HG02642 (cell line): ENCODE data around the gene SCAMP1.

Source experiments
- ATAC-seq: cut with Tn5 transposase; IDR thresholded peaks from one replicate; pipeline ENCODE4 v1.9.1; 2021; ENCODE audit warnings: mild to moderate bottlenecking; ENCODE audit not compliant: unreplicated experiment, poor library complexity

Gene SCAMP1

GRCh38 chr5:78509884-78510769 is 149.7 kb downstream of the SCAMP1 start:
- ATAC-seq: peak; percentile 81

GRCh38 chr5:78511121-78511906 is 150.9 kb downstream of the SCAMP1 start:
- no peak for ATAC-seq

GRCh38 chr5:78512435-78512834 is 152.0 kb downstream of the SCAMP1 start:
- ATAC-seq: no peak

GRCh38 chr5:78513441-78513840 is 153.0 kb downstream of the SCAMP1 start:
- ATAC-seq: no peak

- ATAC-seq: no peak
These were observed 154.3 kb downstream of the SCAMP1 start for GRCh38 chr5:78514427-78515330.

- ATAC-seq: no peak
These were observed 155.3 kb downstream of the SCAMP1 start for GRCh38 chr5:78515670-78516069.

GRCh38 chr5:78518365-78519197 is 158.2 kb downstream of the SCAMP1 start:
- ATAC-seq: no peak

- ATAC-seq: no peak
These were observed 159.0 kb downstream of the SCAMP1 start for GRCh38 chr5:78519198-78519941.

- no peak for ATAC-seq
These were observed 161.0 kb downstream of the SCAMP1 start for GRCh38 chr5:78521455-78521854.

GRCh38 chr5:78522476-78523260 is 162.3 kb downstream of the SCAMP1 start:
- ATAC-seq: no peak

GRCh38 chr5:78523314-78524193 is 163.1 kb downstream of the SCAMP1 start:
- ATAC-seq: no peak

GRCh38 chr5:78526049-78526525 is 165.7 kb downstream of the SCAMP1 start:
- no peak for ATAC-seq

GRCh38 chr5:78527054-78527859 is 166.8 kb downstream of the SCAMP1 start:
- no peak for ATAC-seq

GRCh38 chr5:78527925-78528324 is 167.5 kb downstream of the SCAMP1 start:
- no peak for ATAC-seq
